ENCODE measurements around the gene ITGBL1.

ITGBL1 gene

GRCh38 chr13:101569807-101570206, 117.3 kb downstream of the ITGBL1 start:
- no peak for DNase-seq

- DNase-seq = no peak
Observed at GRCh38 chr13:101570410-101570809, 117.9 kb downstream of the ITGBL1 start.

GRCh38 chr13:101572456-101572855, 120.0 kb downstream of the ITGBL1 start:
- DNase-seq = no peak

- DNase-seq = no peak
Observed at GRCh38 chr13:101575581-101575980, 123.1 kb downstream of the ITGBL1 start.

DNA sequence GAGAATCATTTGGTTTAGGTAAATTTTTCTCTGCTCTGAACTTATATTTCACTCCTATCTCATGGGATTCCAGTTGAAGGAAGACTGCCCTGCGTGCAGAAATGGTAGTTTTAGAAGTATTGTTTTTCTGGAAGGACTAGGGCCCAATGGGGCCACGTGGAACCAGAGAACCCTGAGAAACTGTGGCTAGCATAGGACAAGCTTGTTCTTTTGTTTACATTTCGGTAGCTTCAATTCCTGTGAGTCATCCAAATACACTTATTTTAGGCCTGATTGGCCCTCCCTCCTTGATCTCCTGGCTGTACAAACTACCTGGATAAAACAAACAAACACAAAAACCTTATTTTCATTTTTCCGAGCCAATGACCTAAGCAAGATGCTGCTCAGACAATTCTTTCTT, 124.0 kb downstream of the ITGBL1 start:
- no peak for DNase-seq

- DNase-seq = no peak
Observed at GRCh38 chr13:101576977-101577376, 124.5 kb downstream of the ITGBL1 start.

- peak in 1 of 2 experiments; percentile 61 for DNase-seq
Observed at GRCh38 chr13:101579281-101579802, 126.9 kb downstream of the ITGBL1 start.

GRCh38 chr13:101584331-101584730, 131.9 kb downstream of the ITGBL1 start:
- DNase-seq = no peak

DNA sequence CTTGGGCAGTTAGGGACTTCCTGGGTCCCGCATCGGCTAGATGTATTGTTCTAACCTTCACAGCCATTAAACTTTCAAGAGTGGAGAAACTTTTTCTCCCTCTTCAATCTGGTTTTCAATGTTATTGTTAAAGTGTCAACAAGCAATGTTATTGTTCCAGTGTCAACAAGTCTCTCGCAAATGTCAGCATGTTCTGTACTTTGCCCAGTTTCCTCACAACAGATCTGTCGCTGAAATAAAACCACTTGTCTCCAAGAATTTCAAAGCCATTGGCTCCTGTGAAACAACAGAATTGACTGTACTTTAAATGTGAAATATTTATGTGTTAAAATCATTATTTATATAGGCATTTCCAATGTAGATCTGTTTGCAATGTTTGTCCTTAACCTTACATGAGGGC, 138.0 kb downstream of the ITGBL1 start:
- DNase-seq = no peak

- no peak for DNase-seq
Observed at GRCh38 chr13:101594936-101595335, 142.5 kb downstream of the ITGBL1 start.

DNA sequence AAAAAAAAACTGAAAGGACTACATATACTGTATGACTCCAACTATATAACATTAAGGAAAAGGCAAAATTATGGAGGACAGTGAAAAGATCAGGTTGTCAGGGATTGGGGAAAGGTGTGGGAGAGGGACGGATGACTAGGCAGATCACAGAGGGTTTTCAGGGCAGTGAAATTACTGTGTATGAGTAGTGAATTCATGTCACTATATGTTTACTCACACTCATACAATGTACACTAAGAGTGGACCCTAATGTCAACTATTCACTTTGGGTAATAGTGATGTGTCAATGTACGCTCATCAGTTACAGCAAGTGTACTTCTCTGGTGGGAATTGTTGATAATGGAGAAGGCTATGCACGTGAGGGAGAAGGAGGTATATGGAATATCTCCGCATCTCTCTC, 144.3 kb downstream of the ITGBL1 start:
- DNase-seq = no peak

DNA sequence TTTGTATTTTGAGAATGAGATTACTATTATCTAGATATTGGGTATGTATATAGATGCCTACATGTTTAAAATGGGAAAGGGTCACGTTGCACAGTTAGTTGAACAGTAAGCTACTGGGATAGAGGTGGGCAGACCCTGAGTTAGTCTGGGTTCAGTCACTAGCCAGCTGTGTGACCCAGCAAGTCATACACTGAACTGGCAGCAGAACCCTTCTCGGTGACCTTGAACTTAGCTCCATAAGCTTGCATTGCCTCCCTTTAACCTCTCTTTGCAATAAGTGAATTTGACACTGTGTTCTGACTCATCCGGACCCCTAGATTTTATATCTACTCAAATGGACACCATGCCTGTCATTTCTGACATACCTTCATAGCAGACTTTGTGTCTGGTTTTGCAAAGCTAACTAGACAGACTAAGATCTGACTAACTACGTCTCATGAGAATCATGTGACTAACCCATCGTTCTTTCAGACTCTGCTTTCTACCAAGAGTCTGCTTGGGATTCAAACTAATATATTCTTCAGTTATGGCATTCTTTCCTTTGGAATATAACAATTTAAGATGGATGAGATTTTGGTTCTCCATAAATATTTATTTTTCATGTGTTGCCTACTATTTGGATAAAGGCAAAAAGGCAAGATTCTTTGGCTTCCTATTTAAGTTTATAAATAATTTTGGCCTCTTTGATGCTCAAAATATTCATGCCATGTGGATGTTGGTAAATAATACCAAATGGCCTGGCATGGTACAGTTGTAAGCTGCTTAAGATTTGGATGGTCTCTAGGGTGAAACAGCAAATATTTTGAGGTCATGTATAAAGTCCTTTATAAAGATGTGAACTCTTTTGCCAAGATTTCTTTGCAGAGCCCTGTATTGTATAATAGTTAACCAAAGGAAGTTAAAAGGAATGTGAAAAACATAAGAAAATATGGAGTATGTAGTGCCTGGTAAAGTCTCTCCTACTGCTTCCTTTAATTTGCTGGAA, 159.3 kb downstream of the ITGBL1 start:
- no peak for DNase-seq

DNA sequence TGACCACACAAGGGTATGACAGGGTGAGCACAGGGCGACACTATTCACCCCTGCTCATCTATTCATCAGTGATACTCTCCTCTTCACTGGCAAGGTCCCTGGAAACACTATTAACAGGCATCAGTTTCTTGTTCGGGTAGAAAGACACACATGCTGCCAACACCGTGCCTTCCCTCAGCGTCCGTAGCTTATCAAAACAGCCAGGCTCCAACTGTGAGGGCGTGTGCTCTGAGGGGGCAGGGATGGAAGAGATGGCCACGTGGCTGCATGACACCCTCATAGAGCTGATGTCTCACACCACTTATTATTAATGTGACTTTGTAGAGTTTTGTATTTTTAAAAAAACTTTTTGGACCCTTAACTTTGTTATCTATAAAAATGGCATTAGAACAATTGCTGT, 160.3 kb downstream of the ITGBL1 start:
- no peak for DNase-seq

DNA sequence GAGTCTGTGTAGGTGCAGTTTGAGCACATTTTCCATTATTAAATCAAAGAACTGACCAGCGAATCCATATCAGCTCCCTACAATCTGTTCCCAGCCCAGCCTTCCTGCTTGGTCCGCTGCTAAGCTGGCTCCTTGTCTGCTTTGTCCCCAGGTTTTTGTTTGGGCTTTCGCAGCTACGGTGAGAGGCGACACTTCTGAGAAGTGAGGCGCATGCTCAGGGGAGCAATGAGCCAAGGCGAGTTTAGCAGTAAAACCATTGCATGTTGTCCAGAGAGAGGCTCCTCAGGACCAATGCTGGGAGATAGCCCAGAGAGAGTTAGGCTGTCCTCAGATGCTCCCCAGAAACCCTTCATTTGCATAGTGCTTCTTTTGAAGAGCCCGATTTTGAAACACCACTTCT, 162.0 kb downstream of the ITGBL1 start:
- no peak for DNase-seq

GRCh38 chr13:101618440-101619187, 166.1 kb downstream of the ITGBL1 start:
- DNase-seq = no peak

DNA sequence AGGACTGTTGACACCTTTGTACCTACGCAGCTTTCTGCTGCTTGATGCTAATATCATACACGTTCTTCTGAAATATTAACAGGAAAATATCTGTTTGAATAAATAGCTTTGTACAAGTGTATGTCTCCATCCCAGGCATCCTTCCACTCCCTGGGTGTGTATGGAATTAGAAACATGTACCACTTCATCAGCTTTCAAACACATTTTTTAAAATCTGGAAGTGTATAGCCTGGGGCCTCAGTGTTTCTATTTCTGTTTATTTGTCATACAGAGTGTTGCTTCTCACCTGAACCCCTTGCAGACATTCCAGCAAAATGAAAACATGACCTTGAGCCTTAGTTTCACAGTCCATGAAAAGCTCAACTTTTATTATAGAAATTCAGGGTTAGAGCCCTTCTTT, 168.6 kb downstream of the ITGBL1 start:
- DNase-seq = no peak

DNA sequence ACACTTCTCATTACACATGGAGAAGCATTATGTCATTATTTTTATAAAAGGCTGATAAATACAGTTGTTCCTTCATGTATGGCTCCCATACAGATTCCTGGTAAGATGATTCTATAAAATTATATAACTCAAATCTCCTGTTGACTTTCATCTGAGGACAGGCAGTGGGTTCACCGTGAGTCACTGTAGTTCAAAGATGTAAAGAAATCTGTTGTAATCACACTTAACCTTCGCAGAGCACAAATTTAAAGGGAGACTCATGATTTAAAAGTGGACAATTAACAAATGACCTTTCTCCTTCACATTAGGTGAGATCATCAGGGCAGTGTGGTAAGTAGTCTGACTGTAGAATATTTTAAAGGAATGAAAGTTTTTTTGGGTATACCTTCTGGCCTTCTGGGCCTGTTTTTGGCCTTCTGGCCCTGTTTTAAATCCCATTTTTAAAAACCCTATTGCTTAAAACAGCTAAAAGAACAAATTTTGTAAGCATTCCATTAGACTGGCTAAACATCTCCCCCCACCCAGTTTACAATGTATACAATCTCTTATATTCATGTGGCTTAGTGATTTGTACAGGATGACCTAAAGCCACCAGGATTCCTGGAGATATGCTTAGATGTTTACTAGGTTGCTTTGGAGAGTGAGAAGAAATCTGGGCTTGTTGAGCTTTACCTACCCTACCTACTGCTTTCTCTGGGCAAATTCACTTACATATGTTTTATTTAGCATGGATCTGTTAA, 171.2 kb downstream of the ITGBL1 start:
- no peak for DNase-seq

GRCh38 chr13:101624210-101624922, 171.9 kb downstream of the ITGBL1 start:
- DNase-seq = peak; percentile 85 to 92

DNA sequence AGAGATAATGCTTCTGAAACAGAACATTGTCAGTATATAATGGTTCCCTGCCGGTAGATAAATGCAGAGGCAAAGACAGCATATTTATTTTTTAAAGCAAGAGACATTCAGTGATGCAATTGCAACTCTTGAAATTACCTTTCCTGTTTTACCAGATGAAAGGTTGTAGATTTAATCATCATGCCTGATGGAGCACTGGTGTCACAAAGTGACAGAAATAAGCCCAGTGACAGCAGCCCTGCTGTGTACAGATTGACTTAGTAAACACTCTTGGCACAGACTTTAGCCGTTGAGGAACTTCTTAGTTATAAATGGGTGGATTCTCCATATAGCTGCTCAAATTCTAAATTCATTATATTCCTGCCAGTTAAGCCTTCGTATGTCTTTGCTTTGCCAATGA, 172.5 kb downstream of the ITGBL1 start:
- DNase-seq = peak; percentile 63 to 92

DNA sequence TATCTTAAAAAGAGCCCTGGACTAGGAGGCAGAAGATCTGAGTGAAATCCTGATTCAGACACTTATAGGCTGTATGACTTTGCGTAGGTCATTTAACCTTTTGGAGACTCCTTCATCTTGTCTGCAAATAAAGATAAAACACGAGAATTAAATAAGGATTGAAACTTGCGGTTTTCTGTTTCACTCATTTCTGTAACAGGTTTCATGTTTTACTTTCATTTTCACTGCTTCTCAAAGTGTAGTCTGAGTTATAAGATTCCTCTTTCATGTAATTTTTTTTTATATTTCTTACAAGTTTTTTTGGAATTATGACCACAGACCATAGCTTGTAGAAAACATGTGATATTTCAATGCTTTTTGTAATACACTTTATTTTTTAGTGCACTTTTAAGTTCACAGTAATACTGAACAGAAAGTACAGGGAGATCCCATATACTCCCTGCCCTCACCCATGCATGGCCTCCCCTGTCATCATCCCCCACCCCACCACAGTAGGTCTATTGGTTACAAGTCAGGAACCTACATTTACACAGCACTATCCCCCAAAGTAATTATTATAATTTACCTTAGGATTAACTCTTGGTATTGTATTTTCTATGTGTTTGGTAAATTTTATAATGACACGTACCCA, 174.6 kb downstream of the ITGBL1 start:
- peak; percentile 39 to 42 for DNase-seq

- DNase-seq = no peak
Observed at GRCh38 chr13:101627556-101627943, 175.1 kb downstream of the ITGBL1 start.

GRCh38 chr13:101628900-101629299, 176.4 kb downstream of the ITGBL1 start:
- no peak for DNase-seq

All from NCI-H2081 (cell line).